ENCODE results near the gene NLRP3.

GRCh38 chr1:247430434-247430833, 14.5 kb downstream of the NLRP3 start:
- TF ChIP-seq FOS (IDR thresholded peaks at IDR 0.05; ENCODE audit: extremely low read depth, insufficient read length) (no peak), PML (IDR thresholded peaks at IDR 0.05; ENCODE audit: low read length) (no peak), ZNF274 (IDR thresholded peaks at IDR 0.05; ENCODE audit: borderline replicate concordance, low read depth, low read length) (no peak), ATF2 (CRISPR knock-in tag; IDR thresholded peaks at IDR 0.05) (no peak), ZNF717 (CRISPR knock-in tag; IDR thresholded peaks at IDR 0.05) (no peak)
- TF ChIP-seq, protein P1, sequence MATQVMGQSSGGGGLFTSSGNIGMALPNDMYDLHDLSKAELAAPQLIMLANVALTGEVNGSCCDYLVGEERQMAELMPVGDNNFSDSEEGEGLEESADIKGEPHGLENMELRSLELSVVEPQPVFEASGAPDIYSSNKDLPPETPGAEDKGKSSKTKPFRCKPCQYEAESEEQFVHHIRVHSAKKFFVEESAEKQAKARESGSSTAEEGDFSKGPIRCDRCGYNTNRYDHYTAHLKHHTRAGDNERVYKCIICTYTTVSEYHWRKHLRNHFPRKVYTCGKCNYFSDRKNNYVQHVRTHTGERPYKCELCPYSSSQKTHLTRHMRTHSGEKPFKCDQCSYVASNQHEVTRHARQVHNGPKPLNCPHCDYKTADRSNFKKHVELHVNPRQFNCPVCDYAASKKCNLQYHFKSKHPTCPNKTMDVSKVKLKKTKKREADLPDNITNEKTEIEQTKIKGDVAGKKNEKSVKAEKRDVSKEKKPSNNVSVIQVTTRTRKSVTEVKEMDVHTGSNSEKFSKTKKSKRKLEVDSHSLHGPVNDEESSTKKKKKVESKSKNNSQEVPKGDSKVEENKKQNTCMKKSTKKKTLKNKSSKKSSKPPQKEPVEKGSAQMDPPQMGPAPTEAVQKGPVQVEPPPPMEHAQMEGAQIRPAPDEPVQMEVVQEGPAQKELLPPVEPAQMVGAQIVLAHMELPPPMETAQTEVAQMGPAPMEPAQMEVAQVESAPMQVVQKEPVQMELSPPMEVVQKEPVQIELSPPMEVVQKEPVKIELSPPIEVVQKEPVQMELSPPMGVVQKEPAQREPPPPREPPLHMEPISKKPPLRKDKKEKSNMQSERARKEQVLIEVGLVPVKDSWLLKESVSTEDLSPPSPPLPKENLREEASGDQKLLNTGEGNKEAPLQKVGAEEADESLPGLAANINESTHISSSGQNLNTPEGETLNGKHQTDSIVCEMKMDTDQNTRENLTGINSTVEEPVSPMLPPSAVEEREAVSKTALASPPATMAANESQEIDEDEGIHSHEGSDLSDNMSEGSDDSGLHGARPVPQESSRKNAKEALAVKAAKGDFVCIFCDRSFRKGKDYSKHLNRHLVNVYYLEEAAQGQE (IDR thresholded peaks at IDR 0.05; ENCODE audit: borderline replicate concordance) = no peak
- TF ChIP-seq, protein P1 (CRISPR knock-in tag; IDR thresholded peaks at IDR 0.05; ENCODE audit: low read depth) = no peak
- TF ChIP-seq, protein P2, sequence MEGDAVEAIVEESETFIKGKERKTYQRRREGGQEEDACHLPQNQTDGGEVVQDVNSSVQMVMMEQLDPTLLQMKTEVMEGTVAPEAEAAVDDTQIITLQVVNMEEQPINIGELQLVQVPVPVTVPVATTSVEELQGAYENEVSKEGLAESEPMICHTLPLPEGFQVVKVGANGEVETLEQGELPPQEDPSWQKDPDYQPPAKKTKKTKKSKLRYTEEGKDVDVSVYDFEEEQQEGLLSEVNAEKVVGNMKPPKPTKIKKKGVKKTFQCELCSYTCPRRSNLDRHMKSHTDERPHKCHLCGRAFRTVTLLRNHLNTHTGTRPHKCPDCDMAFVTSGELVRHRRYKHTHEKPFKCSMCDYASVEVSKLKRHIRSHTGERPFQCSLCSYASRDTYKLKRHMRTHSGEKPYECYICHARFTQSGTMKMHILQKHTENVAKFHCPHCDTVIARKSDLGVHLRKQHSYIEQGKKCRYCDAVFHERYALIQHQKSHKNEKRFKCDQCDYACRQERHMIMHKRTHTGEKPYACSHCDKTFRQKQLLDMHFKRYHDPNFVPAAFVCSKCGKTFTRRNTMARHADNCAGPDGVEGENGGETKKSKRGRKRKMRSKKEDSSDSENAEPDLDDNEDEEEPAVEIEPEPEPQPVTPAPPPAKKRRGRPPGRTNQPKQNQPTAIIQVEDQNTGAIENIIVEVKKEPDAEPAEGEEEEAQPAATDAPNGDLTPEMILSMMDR (IDR thresholded peaks at IDR 0.05 in 2 of 3, conservative IDR thresholded peaks at IDR 0.05 in 1 of 3; ENCODE audit: insufficient read depth in 2 of 3, low read depth in 1 of 3, low read length in 3 of 3) = no peak

Measured in K562 (cell line).